ENCODE results near the gene PRKAR1B.
A peak's percentile ranks its signal among the peaks of the same experiment; 100 is the strongest.

The PRKAR1B gene

DNA sequence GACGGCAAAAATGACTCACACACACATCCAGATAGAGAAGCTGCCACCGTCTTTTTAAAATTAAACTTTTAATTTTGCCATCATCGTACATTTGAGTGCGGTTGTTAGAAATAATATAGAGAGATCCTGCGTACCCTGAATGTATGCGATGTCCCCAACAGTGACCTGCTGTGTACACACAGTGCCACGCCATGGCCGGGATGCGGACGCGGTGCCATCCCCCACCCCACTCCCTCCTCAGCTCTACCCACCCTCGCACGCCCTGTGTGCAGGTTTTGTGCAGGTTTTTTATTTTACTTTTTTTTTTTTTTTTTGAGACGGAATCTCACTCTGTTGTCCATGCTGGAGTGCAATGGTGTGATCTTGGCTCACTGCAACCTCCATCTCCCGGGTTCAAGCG lies 148.7 kb downstream of the PRKAR1B start:
- TF ChIP-seq CTCF (conservative IDR thresholded peaks at IDR 0.05), result no peak
- H3K27ac ChIP-seq, result no peak overlapping the region

DNA sequence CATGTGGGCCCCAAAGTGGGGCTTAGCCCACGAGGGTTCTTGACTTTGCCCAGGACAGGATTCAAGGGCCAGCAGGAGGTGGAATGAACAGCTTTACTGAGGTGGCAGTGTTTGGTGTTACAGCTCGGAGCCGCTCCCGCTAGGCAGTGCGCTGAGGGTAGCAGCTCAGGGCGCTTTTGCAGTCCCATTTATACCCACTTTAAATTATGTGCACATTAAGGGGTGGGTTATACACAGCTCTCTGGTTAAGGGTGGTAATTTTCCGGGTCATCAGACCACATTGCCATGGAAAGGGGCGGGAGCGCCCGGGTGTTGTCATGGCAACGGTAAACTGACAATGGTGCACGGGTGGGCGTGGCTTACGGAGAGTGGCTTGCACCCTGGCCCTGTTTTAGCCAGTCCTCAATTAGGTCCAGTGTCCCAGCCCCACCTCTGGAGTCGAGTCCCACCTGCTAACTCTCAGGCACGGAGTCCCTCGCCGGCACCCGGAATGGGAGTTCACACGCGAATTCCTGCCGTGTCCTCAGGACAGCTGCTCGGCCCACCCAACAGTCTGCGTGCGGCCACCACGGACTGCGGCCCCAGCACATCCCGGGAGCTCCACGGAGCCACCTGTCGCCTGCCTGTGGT lies 149.2 kb downstream of the PRKAR1B start:
- no peak overlapping the region for H3K27ac ChIP-seq
- no peak for TF ChIP-seq CTCF (conservative IDR thresholded peaks at IDR 0.05)

GRCh38 chr7:577278-577665 lies 149.8 kb downstream of the PRKAR1B start:
- no peak overlapping the region for H3K27ac ChIP-seq
- no peak for TF ChIP-seq CTCF (conservative IDR thresholded peaks at IDR 0.05)

DNA sequence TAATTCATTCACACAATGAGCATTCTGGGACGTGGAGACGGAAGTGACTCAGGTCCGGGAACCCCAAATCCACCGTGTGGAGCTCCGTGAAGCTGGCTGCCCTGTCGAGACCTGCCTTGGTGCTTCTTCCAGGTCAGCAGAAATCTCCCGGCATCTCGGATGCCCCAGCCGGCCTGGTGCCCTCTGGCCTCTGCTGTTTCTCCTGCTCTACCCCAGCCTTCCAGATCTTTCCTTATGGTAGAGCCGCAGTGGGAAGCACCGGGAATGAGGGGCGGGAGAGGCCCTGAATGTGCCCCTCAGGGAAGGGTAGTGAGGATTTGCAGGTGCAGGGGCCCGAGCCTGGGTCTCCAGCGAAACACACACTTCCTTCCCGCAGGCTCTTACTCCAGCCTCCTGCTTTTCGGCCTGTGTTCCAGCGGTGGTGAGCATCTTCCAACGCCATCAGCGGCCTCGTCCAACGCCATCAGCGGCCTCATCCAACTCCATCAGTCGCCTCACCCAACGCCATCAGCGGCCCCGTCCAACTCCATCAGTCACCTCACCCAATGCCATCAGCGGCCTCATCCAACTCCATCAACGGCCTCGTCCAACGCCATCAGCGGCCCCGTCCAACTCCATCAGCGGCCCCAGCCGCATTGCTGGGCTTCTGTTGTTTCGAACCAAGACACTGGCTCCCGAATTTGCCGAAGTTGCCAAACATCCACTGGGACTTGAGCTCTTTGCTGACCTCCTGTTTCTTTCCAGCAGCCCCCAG lies 150.4 kb downstream of the PRKAR1B start:
- no peak for TF ChIP-seq CTCF (conservative IDR thresholded peaks at IDR 0.05)
- H3K27ac ChIP-seq, result no peak overlapping the region

DNA sequence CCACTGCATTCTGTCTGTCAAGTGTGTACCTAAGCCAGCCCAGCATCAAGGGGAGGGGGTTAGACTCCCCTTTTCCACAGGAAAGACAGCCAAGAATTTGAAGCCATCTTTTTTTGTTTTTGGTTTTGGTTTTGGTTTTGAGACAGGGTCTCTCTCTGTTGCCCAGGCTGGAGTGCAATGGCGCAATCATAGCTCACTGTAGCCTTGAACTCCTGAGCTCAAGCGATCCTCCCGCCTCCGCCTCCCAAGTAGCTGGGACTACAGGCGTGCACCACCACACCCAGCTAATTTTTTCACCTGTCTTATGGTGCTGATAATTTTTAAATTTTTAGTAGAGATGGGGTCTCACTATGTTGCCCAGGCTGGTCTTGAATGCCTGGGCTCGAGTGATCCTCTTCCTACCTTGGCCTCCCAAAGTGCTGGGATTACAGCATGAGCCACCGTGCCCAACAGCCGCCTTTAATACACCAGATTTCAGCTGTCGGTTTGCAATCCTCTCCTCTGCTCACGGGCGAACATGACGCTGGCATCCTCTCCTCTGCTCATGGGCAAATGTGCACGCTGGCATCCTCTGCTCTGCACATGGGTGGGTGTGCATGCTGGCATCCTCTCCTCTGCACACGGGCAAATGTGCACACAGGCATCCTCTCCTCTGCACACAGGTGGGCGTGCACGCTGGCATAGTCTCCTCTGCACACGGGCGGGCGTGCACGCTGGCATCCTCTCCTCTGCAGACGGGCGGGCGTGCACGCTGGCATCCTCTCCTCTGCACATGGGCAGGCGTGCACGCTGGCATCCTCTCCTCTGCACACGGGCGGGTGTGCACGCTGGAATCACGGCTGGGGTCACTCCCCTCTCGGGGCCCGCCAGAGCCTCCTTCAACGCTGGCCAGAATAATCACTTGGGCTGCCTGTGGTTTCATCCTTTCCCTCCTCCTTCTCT lies 151.4 kb downstream of the PRKAR1B start:
- H3K27ac ChIP-seq, result peak overlapping the region; percentile 74
- no peak for TF ChIP-seq CTCF (conservative IDR thresholded peaks at IDR 0.05)

- no peak for TF ChIP-seq CTCF (conservative IDR thresholded peaks at IDR 0.05)
- peak overlapping the region; percentile 74 for H3K27ac ChIP-seq
These were observed 152.3 kb downstream of the PRKAR1B start for GRCh38 chr7:574661-575395.
